Memory B cell (primary cell): ENCODE measurements around the gene MC1R.
"Not testable (repeated sequence)": the region's sequence is repeated elsewhere in the genome, so short reads cannot be mapped to it uniquely, and the experiment has no call there.

Experiments
- ATAC-seq: fragments of 150-1000 bp; cut with Tn5 transposase; 2 replicates; pipeline ENCODE4 v1.10.0; 2021; ENCODE audit warnings: low read depth, mild to moderate bottlenecking, moderate library complexity
- DNase-seq, 2 donors: peaks; one replicate each; pipeline ENCODE4 v3.0.0; 2022; ENCODE audit warnings: low spot score in 2 of 2
- H3K27ac Mint-ChIP-seq: one replicate; pipeline ENCODE4 v1.8.0; 2022; ENCODE audit warnings: mild to moderate bottlenecking, moderate library complexity, mixed read lengths
- H3K27me3 Mint-ChIP-seq: one replicate; pipeline ENCODE4 v1.8.0; 2022; ENCODE audit warnings: mixed read lengths
- H3K36me3 Mint-ChIP-seq: one replicate; pipeline ENCODE4 v1.8.0; 2022; ENCODE audit warnings: mild to moderate bottlenecking, mixed read lengths
- H3K4me1 Mint-ChIP-seq: one replicate; pipeline ENCODE4 v1.8.0; 2022; ENCODE audit warnings: mixed read lengths
- H3K4me3 Mint-ChIP-seq: one replicate; pipeline ENCODE4 v1.8.0; 2022; ENCODE audit warnings: mild to moderate bottlenecking, moderate library complexity, mixed read lengths
- H3K9me3 Mint-ChIP-seq: one replicate; pipeline ENCODE4 v1.8.0; 2022; ENCODE audit warnings: mixed read lengths

MC1R gene

DNA sequence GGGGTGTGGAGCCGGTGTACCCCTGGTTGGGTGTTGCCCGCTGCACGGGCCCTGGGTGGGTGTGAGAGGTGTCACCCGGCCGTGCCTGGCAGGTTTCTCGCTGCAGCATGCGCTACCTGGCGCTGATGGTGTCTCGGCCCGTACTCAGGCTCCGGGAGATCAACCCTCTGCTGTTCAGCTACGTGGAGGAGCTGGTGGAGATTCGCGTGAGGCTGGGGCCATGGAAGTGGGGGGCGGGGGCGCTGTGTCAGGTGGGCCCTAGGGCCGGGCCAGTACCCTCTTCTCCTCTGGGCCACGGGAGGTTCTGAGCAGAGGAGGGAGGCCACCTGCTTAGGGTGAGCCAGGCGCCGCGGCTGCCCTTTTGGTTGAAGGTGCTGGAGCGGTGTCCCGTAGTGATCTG, 43.3 kb downstream of the MC1R start:
- DNase-seq: no peak
- ATAC-seq: no peak
- H3K36me3 Mint-ChIP-seq: peaks cover 19% of the 10 kb centered on the region
- H3K4me1 Mint-ChIP-seq: peaks cover 8% of the 10 kb centered on the region
- H3K27me3 Mint-ChIP-seq: no peaks in the 10 kb centered on the region
- H3K27ac Mint-ChIP-seq: no peak overlapping the region
- H3K9me3 Mint-ChIP-seq: no peaks in the 10 kb centered on the region
- no peak overlapping the region for H3K4me3 Mint-ChIP-seq

DNA sequence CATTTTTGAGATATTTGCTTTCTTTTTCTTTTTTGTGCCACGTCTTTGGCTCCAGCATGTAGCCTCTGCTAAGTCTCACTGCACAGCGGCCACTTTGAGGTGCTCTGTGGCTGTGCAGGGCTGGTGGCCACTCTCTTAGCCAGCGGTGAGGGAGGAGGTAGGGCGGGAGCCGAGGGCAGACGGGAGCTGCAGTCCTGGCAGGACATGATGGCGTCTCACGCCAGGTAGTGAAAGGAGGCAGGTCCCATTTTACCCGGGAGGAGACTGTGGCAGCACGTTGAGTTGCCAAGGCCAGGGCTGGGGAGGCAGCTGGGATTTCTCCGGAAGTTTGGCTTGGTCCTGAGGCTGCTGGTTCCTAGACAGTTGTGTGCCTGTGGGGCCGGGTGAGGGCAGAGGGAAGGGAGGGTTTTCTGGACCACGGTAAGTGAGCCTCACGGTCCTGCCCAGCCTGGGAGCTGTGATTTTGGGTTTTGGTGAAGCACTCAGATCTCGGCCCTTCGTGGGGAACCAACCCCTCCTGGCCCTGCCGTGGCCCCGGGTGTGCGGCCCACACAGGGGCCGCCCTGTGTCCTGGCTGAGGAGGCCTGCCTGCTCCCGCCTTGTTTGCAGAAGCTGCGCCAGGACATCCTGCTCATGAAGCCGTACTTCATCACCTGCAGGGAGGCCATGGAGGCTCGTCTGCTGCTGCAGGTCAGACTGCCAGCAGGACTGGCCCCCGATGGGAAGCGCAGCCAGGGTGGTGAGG, 44.3 kb downstream of the MC1R start:
- H3K36me3 Mint-ChIP-seq: peaks cover 19% of the 10 kb centered on the region
- no peaks in the 10 kb centered on the region for H3K27me3 Mint-ChIP-seq
- H3K4me1 Mint-ChIP-seq: peaks cover 6% of the 10 kb centered on the region
- ATAC-seq (no peak), DNase-seq (no peak)
- no peak overlapping the region for H3K4me3 Mint-ChIP-seq
- no peak overlapping the region for H3K27ac Mint-ChIP-seq
- H3K9me3 Mint-ChIP-seq: no peaks in the 10 kb centered on the region

DNA sequence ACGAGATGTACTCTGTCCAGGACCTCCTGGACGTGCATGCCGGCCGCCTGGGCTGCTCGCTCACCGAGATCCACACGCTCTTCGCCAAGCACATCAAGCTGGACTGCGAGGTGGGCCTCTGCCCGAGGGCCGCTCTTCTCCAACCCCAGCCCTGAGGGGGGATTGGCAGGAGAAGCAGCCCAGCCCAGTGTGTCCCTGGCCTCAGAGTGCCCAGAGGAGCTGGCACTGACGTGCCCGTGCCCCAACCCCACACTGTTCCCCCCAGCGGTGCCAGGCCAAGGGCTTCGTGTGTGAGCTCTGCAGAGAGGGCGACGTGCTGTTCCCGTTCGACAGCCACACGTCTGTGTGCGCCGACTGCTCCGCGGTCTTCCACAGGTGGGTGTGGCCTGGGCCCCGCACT, 45.5 kb downstream of the MC1R start:
- peaks cover 11% of the 10 kb centered on the region for H3K36me3 Mint-ChIP-seq
- H3K27ac Mint-ChIP-seq: no peak overlapping the region

DNA sequence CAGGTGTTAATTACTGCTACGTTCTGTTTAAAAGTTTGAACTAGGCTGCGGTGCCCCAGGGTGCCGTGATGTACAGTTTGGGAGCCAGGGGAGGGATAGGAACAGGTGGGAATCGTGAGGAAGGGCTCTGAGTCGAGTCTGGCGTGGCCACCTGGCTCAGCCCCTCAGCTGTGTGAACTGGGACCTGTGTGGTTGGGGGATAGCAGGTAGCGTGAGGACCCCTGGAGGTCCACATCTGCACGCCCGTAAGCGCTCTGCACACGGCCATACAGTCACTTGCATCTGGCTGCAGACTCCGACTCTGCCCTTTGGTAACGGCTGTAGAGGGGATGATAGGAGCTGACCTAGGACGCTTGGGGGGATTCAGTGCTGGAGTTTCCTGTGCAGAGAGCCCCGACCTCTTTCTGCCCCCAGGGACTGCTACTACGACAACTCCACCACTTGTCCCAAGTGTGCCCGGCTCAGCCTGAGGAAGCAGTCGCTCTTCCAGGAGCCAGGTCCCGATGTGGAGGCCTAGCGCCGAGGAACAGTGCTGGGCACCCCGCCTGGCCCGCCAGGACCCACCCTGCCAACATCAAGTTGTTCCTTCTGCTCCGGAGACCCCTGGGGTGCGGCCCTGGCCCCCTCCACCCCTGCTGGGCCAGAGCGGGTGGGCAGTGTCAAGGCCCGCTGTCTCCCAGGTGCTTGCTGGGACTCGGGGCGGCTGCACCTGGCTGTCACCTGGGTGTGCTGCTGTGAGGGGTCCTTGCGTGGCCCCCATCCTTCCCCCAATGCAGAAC, 47.0 kb downstream of the MC1R start:
- H3K9me3 Mint-ChIP-seq: no peaks in the 10 kb centered on the region
- no peak for DNase-seq

More for the DNA sequence above, 45.5 kb downstream of the MC1R start:
- no peaks in the 10 kb centered on the region for H3K9me3 Mint-ChIP-seq
- no peak for ATAC-seq
- no peaks in the 10 kb centered on the region for H3K27me3 Mint-ChIP-seq
- no peak for DNase-seq
- no peak overlapping the region for H3K4me3 Mint-ChIP-seq
- peaks cover 6% of the 10 kb centered on the region for H3K4me1 Mint-ChIP-seq

DNA sequence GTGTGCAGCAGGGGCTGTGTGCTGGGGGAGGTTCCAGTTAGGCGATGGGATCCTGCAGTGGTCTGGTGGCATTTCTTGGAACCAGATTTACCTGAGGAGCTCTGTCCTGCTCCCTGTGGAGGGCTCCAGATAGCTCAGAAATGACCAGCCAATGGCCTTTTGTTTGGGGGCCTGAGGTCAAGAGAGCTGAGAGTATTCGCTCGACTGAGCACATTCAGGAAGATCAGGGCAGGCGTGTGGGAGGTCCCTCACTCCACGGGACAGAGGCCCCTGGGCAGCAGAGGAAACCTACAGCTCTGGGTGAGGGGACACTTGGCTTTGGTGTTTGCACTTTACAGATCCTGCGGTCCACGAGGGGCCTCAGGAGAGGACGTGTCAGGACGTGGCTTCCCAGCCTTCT, 48.1 kb downstream of the MC1R start:
- Mint-ChIP-seq H3K4me3 (no peak overlapping the region), H3K27me3 (no peaks in the 10 kb centered on the region), H3K4me1 (peaks cover 1% of the 10 kb centered on the region), H3K9me3 (no peaks in the 10 kb centered on the region), H3K27ac (no peak overlapping the region), H3K36me3 (peaks cover 5% of the 10 kb centered on the region)
- ATAC-seq: no peak
- DNase-seq: no peak

More for the DNA sequence above, 47.0 kb downstream of the MC1R start:
- H3K36me3 Mint-ChIP-seq: peaks cover 5% of the 10 kb centered on the region
- no peak overlapping the region for H3K4me3 Mint-ChIP-seq
- no peak for ATAC-seq
- H3K27me3 Mint-ChIP-seq: no peaks in the 10 kb centered on the region
- H3K4me1 Mint-ChIP-seq: no peaks in the 10 kb centered on the region
- no peak overlapping the region for H3K27ac Mint-ChIP-seq

DNA sequence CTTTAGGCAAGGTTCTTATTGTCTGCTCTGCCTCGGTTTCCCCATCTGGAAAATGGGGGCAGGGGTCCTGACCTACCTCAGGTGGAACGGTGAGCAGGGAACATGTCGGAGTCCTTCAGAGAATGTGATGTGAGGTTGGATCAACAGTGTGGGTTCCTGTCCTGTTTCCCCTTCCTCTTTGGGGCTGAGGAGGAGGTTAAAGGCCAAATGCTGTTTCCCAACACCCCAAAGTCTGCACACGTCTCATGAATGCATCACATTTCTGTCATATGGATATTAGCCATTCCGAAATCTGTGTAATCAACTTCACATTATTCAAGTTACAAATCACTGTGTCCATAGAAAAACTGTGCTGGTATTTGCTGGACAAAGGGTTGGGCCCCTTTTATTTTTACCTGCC, 48.8 kb downstream of the MC1R start:
- H3K27me3 Mint-ChIP-seq, H3K27ac Mint-ChIP-seq, H3K4me1 Mint-ChIP-seq, DNase-seq, H3K4me3 Mint-ChIP-seq, H3K36me3 Mint-ChIP-seq, ATAC-seq, H3K9me3 Mint-ChIP-seq: not testable (repeated sequence)

DNA sequence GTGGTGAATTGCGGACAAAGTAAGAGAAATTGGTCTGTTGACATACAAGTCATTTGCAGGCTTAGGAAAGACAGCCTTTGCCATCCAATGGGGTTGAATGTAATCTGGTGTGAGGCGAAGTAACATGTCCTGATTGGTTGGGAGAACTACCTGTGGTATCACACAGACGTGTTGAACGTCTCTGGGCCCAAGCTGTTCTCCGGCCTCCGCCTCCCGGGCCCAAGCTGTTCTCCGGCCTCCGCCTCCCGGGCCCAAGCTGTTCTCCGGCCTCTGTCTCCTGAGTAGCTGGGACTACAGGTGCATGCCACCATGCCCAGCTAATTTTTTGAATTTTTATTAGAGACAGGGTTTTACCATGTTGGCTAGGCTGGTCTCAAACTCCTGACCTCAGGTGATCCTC, 49.4 kb downstream of the MC1R start:
- not testable (repeated sequence) for DNase-seq, H3K36me3 Mint-ChIP-seq, ATAC-seq, H3K27me3 Mint-ChIP-seq, H3K27ac Mint-ChIP-seq, H3K9me3 Mint-ChIP-seq, H3K4me1 Mint-ChIP-seq, H3K4me3 Mint-ChIP-seq

DNA sequence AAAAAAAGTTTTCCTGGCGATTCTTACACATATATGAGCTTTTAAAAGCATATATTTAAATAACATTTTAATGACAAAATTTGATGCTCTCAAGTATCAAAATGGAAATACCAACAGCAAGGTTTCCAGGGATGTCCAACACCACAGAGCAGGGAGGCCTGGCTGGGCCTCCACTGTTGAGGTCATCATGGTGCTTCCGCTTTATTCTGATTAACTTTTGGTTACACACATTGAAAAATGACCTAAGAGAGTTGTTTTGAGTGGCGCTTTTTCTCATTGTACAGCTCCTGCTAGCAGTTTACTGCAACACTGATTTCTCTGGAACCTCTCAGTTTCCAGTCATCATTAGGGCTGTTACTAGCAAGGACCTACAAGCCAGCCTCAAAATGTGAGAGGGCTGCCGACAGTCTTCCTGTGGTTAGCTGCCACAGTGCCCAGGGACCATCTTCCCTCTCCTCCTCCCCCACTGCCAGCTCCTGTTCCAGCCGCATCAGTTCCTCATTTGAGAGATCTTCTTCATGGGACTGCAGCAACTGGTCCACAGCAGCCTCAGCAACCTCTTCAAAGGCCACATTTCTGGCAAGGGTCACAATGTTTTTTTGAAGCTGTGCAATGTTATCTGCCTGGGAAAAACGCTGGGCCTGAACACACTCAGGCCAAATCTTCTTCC, 51.2 kb downstream of the MC1R start:
- Mint-ChIP-seq H3K4me3 (no peak overlapping the region), H3K9me3 (no peaks in the 10 kb centered on the region), H3K27me3 (no peaks in the 10 kb centered on the region), H3K4me1 (peaks cover 12% of the 10 kb centered on the region), H3K36me3 (peaks cover 2% of the 10 kb centered on the region), H3K27ac (no peak overlapping the region)
- DNase-seq (no peak), ATAC-seq (no peak)
